ENCODE results near the gene RSAD2.

GRCh38 chr2:6929196-6929819 lies 51.7 kb downstream of the RSAD2 start:
- no peak for TF ChIP-seq CTCF (IDR thresholded peaks at IDR 0.05)
- no peak for TF ChIP-seq POLR2A (IDR thresholded peaks at IDR 0.05; ENCODE audit: low read depth)
- TF ChIP-seq POLR2AphosphoS5 (IDR thresholded peaks at IDR 0.05): no peak

Data from esophagus muscularis mucosa (tissue), 3 donors.